HepG2 (cell line): ENCODE measurements around the gene PDE4D. TPM values are rescaled to one million over a fixed set of nuclear protein-coding genes. Genes with fewer than 3 reads are reported as not detected.

Experiments used
- ATAC-seq: fragments of 200-7000 bp; cut with Tn5 transposase; 3 replicates; pipeline ENCODE4 v1.9.1; 2020; ENCODE audit warnings: mild to moderate bottlenecking, moderate library complexity
- BruUV-seq: library from RNA; stranded (reverse); fragments of 400-500 nt; replicated peaks from 2 replicates; lab custom pipeline; 2021; lab: Mats Ljungman, UMichigan
- CTCF ChIA-PET: fragments of 300-600 bp; formaldehyde crosslinking; extraction: SDS; loops from one replicate; lab custom pipeline; 2021; ENCODE audit warnings: low total read pairs, inconsistent platforms, low intra/inter-chr PET ratio; lab: Yijun Ruan, JAX
- POLR2A ChIA-PET: fragments of 350-600 bp; sonication (Branson Sonifier 250); formaldehyde crosslinking; loops from one replicate; lab custom pipeline; 2020; ENCODE audit warnings: antibody characterized with exemption, inconsistent platforms; lab: Yijun Ruan, JAX
- DNase-seq: peaks from one replicate; pipeline ENCODE4 v3.0.0-alpha.2; 2015; ENCODE audit warnings: low spot score
- FAIRE-seq: peaks from 3 replicates; lab custom pipeline; 2011; peaks lifted over from hg19 to GRCh38; lab: Jason Lieb, UNC
- H2AFZ ChIP-seq: one replicate; pipeline ENCODE4 v1.6.1; 2011; ENCODE audit warnings: low read length, inconsistent platforms
- H3K27ac ChIP-seq: fragments of 300-600 bp; 3 replicates; pipeline ENCODE4 v1.8.0; 2011; ENCODE audit warnings: mixed run types, mild to moderate bottlenecking, mixed read lengths, low read length, inconsistent platforms; ENCODE audit not compliant: insufficient read depth; ENCODE audit errors: extremely low read length
- H3K27me3 ChIP-seq, 2 experiments: fragments of 200-600 bp in 1 of 2; 2 replicates in 1 of 2; 3 replicates in 1 of 2; pipeline versions ENCODE4 v1.6.0 to v1.8.0; 2011; ENCODE audit warnings: low read length in 2 of 2, mild to moderate bottlenecking in 2 of 2, moderate library complexity in 2 of 2, inconsistent platforms in 1 of 2; ENCODE audit not compliant: insufficient read depth in 2 of 2, control insufficient read depth in 1 of 2
- H3K36me3 ChIP-seq, 2 experiments: fragments of 200-600 bp in 1 of 2; replicated peaks in 1 of 2; 2 replicates in 1 of 2; 3 replicates in 1 of 2; pipeline versions ENCODE4 v1.5.1 to v1.8.0; 2011; ENCODE audit warnings: low read length in 2 of 2, inconsistent platforms in 1 of 2; ENCODE audit not compliant: insufficient read depth in 2 of 2, control insufficient read depth in 1 of 2
- H3K4me1 ChIP-seq: 2 replicates; pipeline ENCODE4 v1.5.1; 2012; ENCODE audit warnings: low read length, inconsistent platforms; ENCODE audit not compliant: insufficient read depth
- H3K4me2 ChIP-seq: 2 replicates; pipeline ENCODE4 v1.6.0; 2011; ENCODE audit warnings: low read depth, low read length, inconsistent platforms
- H3K4me3 ChIP-seq, 3 experiments: fragments of 200-600 bp in 1 of 3; sonication (generic), shearing (Covaris generic) in 1 of 3; replicated peaks in 1 of 3; 2 replicates each; pipeline ENCODE4 v1.5.1; 2011 to 2016; ENCODE audit warnings: low read length in 3 of 3, inconsistent platforms in 2 of 3, low read depth in 2 of 3, mild to moderate bottlenecking in 2 of 3, control low read depth in 1 of 3, mixed read lengths in 1 of 3; ENCODE audit not compliant: insufficient read depth in 1 of 3
- H3K79me2 ChIP-seq: one replicate; pipeline ENCODE4 v1.6.1; 2011; ENCODE audit warnings: low read length, inconsistent platforms; ENCODE audit not compliant: insufficient read depth
- H3K9ac ChIP-seq: 2 replicates; pipeline ENCODE4 v1.6.0; 2011; ENCODE audit warnings: mild to moderate bottlenecking, low read depth, low read length, inconsistent platforms; ENCODE audit not compliant: insufficient read depth
- H3K9me3 ChIP-seq: 2 replicates; pipeline ENCODE4 v1.5.1; 2012; ENCODE audit warnings: mild to moderate bottlenecking, low read length
- H4K20me1 ChIP-seq: 2 replicates; pipeline ENCODE4 v1.6.0; 2011; ENCODE audit warnings: inconsistent platforms, mild to moderate bottlenecking, low read length, moderate library complexity; ENCODE audit not compliant: insufficient read depth
- HNF1B ChIP-seq: sonication (generic); formaldehyde crosslinking; IDR thresholded peaks from 2 replicates; pipeline ENCODE4 v1.5.1; 2020; ENCODE audit warnings: mild to moderate bottlenecking, moderate library complexity, missing genetic modification reagents
- KAT2B ChIP-seq: fragments of 150-350 bp; IDR thresholded peaks from 2 replicates; pipeline ENCODE4 v1.6.1; 2014; ENCODE audit warnings: low read depth, low read length, borderline replicate concordance
- PPARG ChIP-seq: conservative IDR thresholded peaks from 2 replicates; pipeline ENCODE4 v1.6.1; 2016; ENCODE audit warnings: missing biosample characterization, missing genetic modification reagents
- RBM39 ChIP-seq: fragments of 200-400 bp; formaldehyde crosslinking; IDR thresholded peaks from one replicate; pipeline ENCODE4 v1.6.1; 2018; ENCODE audit warnings: antibody characterized with exemption, mild to moderate bottlenecking, low read depth, low read length; ENCODE audit not compliant: poor library complexity, severe bottlenecking
- RFXANK ChIP-seq: IDR thresholded peaks from 2 replicates; pipeline ENCODE4 v1.6.1; 2016
- SMAD1 ChIP-seq: sonication (generic); formaldehyde crosslinking; IDR thresholded peaks from 2 replicates; pipeline ENCODE4 v1.4.0; 2020; ENCODE audit warnings: missing genetic modification reagents, low read depth, mild to moderate bottlenecking, borderline replicate concordance
- SP4 ChIP-seq: sonication (generic); formaldehyde crosslinking; IDR thresholded peaks from 2 replicates; pipeline ENCODE4 v1.8.1; 2023; ENCODE audit warnings: mild to moderate bottlenecking, missing genetic modification reagents
- SSRP1 ChIP-seq: IDR thresholded peaks from 2 replicates; pipeline ENCODE4 v1.6.1; 2016; ENCODE audit warnings: control low read depth
- TRIM22 ChIP-seq: fragments of 450-650 bp; IDR thresholded peaks from 2 replicates; pipeline ENCODE4 v1.6.1; 2017
- ZIK1 ChIP-seq: sonication (generic); formaldehyde crosslinking; IDR thresholded peaks from 2 replicates; pipeline ENCODE4 v1.5.0; 2020; ENCODE audit warnings: mild to moderate bottlenecking, low read depth, missing genetic modification reagents, borderline replicate concordance
- ZNF362 ChIP-seq: sonication (generic); formaldehyde crosslinking; IDR thresholded peaks from 2 replicates; pipeline ENCODE4 v1.4.0; 2020; ENCODE audit warnings: missing genetic modification reagents, mild to moderate bottlenecking, borderline replicate concordance
- ZNF446 ChIP-seq: sonication (generic); formaldehyde crosslinking; IDR thresholded peaks from 2 replicates; pipeline ENCODE4 v1.5.0; 2020; ENCODE audit warnings: mild to moderate bottlenecking, missing genetic modification reagents
- ZSCAN30 ChIP-seq: sonication (generic); formaldehyde crosslinking; IDR thresholded peaks from 2 replicates; pipeline ENCODE4 v1.5.0; 2020; ENCODE audit warnings: mild to moderate bottlenecking, missing genetic modification reagents
- ZSCAN5A ChIP-seq: sonication (generic); formaldehyde crosslinking; IDR thresholded peaks from 2 replicates; pipeline ENCODE4 v1.8.0; 2022; ENCODE audit warnings: mild to moderate bottlenecking, missing genetic modification reagents, borderline replicate concordance
- WGBS: methylation state at CpG from one replicate; pipeline ENCODE4 v1.1.6; 2017; ENCODE audit warnings: low lambda C conversion rate; 5-methylcytosine and 5-hydroxymethylcytosine counted together
- in situ Hi-C: cut with HindIII; loops from 2 replicates; pipeline ENCODE4 v1.10.0; 2017; ENCODE audit warnings: low pct_unique_long_range_greater_than_20kb; ENCODE audit not compliant: extremely low pct_ligation_motif_present
- intact Hi-C: fragments of 100-400 bp; cut with micrococcal nuclease; formaldehyde crosslinking; loops from one replicate; pipeline ENCODE4 v1.10.0; 2022; ENCODE audit not compliant: unreplicated experiment
- polyA plus RNA-seq, 8 experiments: library from polyadenylated mRNA; depleted of rRNA in 3 of 8; stranded (reverse) in 7 of 8; unstranded in 1 of 8; fragments of >200 nt; fragmentation: Illumina TruSeq in 4 of 8; extraction: Trizol in 4 of 8; gene quantifications; 2 replicates each; pipeline versions ENCODE4 v1.2.1 to v1.2.3, GENCODE V29; 2011 to 2016; ENCODE audit warnings: low read depth in 4 of 8, missing spikeins in 1 of 8, mixed read lengths in 1 of 8; ENCODE audit not compliant: insufficient read depth in 1 of 8
- total RNA-seq, 5 experiments: library from RNA; depleted of rRNA; stranded (reverse); fragments of >200 nt; fragmentation: Illumina TruSeq; extraction: Trizol; gene quantifications; 2 replicates each; pipeline ENCODE4 v1.2.3, GENCODE V29; 2016; ENCODE audit warnings: low read depth in 1 of 5

Gene PDE4D
- total and polyA plus RNA-seq, 2 of the 13 experiments (the other 11 are each of a cell fraction or from before 2014, with no cell fraction given): 7.0 to 12.2 TPM

- H3K27me3 ChIP-seq: no peaks in the 10 kb centered on the region
- H3K27ac ChIP-seq: no peak overlapping the region
- CTCF ChIA-PET: no interaction called here
- H3K36me3 ChIP-seq: no peaks in the 10 kb centered on the region
- FAIRE-seq (no peak), DNase-seq (no peak), ATAC-seq (no peak)
- in situ Hi-C loops (loop anchor here (10.0 kb wide), 1 partner anchor 134 kb away; no protein-coding TSS in a partner anchor), intact Hi-C loops (no loop called here)
- H3K4me1 ChIP-seq: no peaks in the 10 kb centered on the region
- no peak overlapping the region for H3K9ac ChIP-seq
- no peaks in the 10 kb centered on the region for H4K20me1 ChIP-seq
- H3K4me3 ChIP-seq: no peak overlapping the region
- BruUV-seq: no TSS peak
- no peak overlapping the region for H2AFZ ChIP-seq
- TF ChIP-seq SMAD1 (CRISPR knock-in tag) (no peak), ZNF446 (CRISPR knock-in tag) (no peak), SSRP1 (no peak), ZNF362 (CRISPR knock-in tag) (no peak), SP4 (CRISPR knock-in tag) (no peak), RBM39 (no peak), KAT2B (no peak), HNF1B (CRISPR knock-in tag) (no peak), TRIM22 (no peak), RFXANK (CRISPR knock-in tag) (no peak), ZSCAN30 (CRISPR knock-in tag) (no peak), ZIK1 (CRISPR knock-in tag) (no peak), PPARG (CRISPR knock-in tag) (no peak), ZSCAN5A (CRISPR knock-in tag) (no peak)
- POLR2A ChIA-PET: no interaction called here
- H3K4me2 ChIP-seq: no peak overlapping the region
- WGBS: 46% methylated on average over 7 of the region's 7 CpGs
- no peaks in the 10 kb centered on the region for H3K9me3 ChIP-seq
- no peaks in the 10 kb centered on the region for H3K79me2 ChIP-seq
These were observed 724.3 kb downstream of the PDE4D start for GRCh38 chr5:59169081-59169767.
